AG09319 (cell line): ENCODE data around the gene SRCIN1.

Experiments used
- DNase-seq: peaks from one replicate; pipeline ENCODE4 v3.0.0-alpha.2; 2010; ENCODE audit warnings: low read depth; ENCODE audit errors: extremely low read depth
- TF ChIP-seq, protein P1 (sequence below): IDR thresholded peaks from 2 replicates; pipeline ENCODE4 v1.5.1; 2011; ENCODE audit warnings: low read depth, mild to moderate bottlenecking, inconsistent platforms, low read length, moderate library complexity

Gene SRCIN1

GRCh38 chr17:38512473-38513058 lies 93.2 kb downstream of the SRCIN1 start:
- DNase-seq = no peak
- TF ChIP-seq, protein P1, sequence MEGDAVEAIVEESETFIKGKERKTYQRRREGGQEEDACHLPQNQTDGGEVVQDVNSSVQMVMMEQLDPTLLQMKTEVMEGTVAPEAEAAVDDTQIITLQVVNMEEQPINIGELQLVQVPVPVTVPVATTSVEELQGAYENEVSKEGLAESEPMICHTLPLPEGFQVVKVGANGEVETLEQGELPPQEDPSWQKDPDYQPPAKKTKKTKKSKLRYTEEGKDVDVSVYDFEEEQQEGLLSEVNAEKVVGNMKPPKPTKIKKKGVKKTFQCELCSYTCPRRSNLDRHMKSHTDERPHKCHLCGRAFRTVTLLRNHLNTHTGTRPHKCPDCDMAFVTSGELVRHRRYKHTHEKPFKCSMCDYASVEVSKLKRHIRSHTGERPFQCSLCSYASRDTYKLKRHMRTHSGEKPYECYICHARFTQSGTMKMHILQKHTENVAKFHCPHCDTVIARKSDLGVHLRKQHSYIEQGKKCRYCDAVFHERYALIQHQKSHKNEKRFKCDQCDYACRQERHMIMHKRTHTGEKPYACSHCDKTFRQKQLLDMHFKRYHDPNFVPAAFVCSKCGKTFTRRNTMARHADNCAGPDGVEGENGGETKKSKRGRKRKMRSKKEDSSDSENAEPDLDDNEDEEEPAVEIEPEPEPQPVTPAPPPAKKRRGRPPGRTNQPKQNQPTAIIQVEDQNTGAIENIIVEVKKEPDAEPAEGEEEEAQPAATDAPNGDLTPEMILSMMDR = no peak

DNA sequence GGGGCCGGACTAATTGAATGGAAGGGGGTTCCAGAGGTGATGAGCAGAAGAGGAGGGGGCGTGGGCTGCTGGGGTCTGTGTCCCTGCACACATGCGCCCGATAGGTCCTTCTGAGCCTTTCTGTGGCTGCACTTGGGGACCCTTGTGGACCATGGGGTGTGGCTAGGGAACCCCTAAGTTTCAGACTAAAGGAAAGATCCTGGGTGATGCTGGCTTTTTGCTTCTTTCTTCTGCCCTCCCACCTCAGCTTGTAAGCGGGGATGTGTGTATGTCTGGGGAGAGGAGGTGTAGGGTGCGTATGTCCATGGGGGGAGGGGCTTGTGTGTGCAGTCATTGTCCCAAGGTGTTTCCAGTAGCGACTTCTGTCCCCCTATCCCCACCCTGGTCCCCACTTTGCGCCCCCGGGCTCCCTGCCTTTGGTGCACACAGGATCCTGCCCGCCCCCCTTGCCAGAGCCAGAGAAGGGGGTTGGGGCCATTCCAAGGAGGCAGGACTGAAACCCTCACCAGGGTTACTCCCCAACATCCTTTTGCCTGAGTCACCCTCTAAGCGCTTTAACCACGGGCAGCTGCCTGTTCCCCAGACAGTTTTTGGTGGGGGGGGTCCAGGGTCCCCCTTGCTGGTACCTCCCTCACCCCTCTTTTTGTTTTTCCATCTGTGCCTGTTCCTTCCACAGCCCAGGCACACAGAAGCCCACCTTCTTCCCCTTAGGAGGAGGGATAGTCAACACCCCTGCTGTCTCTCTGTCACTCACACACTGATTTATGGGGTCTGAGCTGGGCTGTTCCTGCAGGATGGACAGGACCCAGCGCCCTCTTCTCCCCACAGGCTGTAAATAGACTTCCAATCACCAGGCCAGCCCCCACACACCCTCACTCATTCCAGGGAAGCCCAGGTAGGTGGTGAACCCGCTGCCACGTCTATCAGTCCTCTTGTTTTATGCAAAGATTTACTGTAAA lies 94.3 kb downstream of the SRCIN1 start:
- TF ChIP-seq, protein P1 = no peak

GRCh38 chr17:38510421-38511149 lies 95.2 kb downstream of the SRCIN1 start:
- TF ChIP-seq, protein P1 = no peak; the same call in none of the 2 replicates
- no peak for DNase-seq

More for the DNA sequence above, 94.3 kb downstream of the SRCIN1 start:
- DNase-seq = peak; percentile 34

DNA sequence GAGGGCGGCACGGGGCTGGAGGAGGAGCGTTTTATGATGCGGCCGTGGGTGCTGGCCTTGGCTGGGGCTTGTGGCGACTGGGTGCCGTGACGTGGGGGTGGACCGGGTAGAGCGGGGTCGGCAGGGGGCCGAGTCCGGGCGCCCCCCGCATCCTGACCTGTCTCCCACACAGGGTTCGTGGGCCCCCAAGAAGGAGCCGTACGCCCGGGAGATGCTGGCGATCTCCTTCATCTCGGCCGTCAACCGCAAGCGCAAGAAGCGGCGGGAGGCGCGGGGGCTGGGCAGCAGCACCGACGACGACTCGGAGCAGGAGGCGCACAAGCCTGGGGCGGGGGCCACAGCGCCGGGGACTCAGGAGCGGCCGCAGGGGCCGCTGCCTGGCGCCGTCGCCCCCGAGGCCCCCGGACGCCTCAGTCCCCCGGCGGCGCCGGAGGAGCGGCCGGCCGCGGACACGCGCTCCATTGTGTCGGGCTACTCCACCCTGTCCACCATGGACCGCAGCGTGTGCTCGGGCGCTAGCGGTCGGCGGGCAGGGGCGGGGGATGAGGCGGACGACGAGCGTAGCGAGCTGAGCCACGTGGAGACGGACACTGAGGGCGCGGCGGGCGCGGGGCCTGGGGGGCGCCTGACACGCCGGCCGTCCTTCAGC lies 95.9 kb downstream of the SRCIN1 start:
- DNase-seq = no peak
- TF ChIP-seq, protein P1 = no peak

DNA sequence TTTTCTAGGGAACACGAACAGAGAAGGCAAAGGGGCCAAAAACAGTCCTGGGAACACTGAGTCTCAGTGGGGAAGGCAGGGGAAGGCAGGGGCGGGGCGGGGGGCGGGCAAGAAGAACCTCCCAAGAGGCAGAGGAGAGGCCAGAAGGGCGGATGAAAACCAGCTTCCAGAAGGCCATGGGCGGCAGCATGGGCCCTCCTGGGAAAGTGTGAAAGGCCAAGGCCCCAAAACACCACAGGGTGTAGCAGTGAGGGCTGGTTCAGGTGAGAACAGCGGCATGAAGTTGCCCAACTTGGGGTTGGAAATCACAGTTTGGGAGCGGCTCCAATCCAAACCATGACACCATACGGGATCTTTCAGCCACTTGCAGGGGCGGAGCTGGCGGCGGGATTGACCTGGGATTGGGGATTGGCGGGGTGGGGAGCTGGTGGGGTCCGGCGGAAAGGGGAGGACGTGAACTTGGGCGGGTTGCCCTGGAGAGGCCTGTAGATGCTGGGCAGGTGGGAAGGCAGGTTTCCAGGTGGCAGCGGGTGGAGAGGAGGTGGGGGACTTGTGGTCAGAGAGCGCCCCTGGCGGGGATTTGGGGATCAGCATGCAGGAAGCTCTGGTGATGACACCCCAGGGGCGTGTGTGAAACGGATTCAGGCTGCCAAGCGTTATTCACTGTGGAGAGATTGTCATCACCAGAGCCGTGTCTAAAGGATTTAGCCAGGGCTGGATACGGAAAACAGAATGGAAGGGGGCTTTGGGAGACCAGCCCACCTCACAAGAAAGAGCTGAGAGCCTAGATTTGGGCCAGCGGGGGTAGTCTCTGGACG lies 96.6 kb downstream of the SRCIN1 start:
- TF ChIP-seq, protein P1 = peak; percentile 76
- DNase-seq = peak; percentile 79

DNA sequence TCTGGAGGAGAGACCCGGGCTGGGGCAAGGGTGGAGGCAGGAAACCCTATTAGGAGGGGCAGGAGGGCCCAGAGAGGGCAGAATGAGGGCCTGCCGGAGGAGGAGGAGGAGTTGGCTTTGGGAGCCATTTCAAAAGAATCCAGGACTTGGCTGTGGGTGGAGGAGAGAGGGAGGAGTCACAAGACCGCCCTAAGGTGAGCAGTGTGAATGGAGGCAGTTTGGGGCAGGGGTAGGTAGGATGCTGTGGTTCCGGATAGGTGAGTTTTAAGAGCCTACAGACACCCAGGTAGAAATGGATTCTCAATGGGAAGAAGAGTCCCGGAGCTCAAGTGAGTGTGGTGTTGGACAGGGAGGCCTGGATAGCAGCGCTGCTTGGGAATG lies 97.2 kb downstream of the SRCIN1 start:
- no peak for DNase-seq
- TF ChIP-seq, protein P1 = no peak
